ENCODE data around the gene TMEM238.
A peak's percentile ranks its signal among the peaks of the same experiment; 100 is the strongest.

Gene TMEM238

GRCh38 chr19:55376241-55376933 is 7.7 kb downstream of the TMEM238 start, which contains the start of gene TMEM190:
Gene TMEM190 (plus strand): TSS chr19:55376826. CDS start chr19:55376854, 28 bp downstream.
- DNase-seq (ENCODE audit: low read depth, low spot score), result no peak
- in situ Hi-C loops (cut with HindIII; ENCODE audit: low sequenced_read_pairs), result no loop called here
- no peak within 1 kb of the TSS for H3K4me3 ChIP-seq (ENCODE audit: low read depth, low read length)
- no peak for TF ChIP-seq CTCF (IDR thresholded peaks at IDR 0.05; ENCODE audit: low read depth, low read length)

GRCh38 chr19:55373993-55374757 is 9.9 kb downstream of the TMEM238 start:
- H3K4me3 ChIP-seq (ENCODE audit: low read depth, low read length), result no peak overlapping the region
- DNase-seq (ENCODE audit: low read depth, low spot score), result peak; percentile 44
- no peak for TF ChIP-seq CTCF (IDR thresholded peaks at IDR 0.05; ENCODE audit: low read depth, low read length)
- in situ Hi-C loops (cut with HindIII; ENCODE audit: low sequenced_read_pairs), result no loop called here

- TF ChIP-seq CTCF (IDR thresholded peaks at IDR 0.05; ENCODE audit: low read depth, low read length), result no peak
- in situ Hi-C loops (cut with HindIII; ENCODE audit: low sequenced_read_pairs), result no loop called here
Measured at GRCh38 chr19:55373306-55373992, 10.6 kb downstream of the TMEM238 start.

DNA sequence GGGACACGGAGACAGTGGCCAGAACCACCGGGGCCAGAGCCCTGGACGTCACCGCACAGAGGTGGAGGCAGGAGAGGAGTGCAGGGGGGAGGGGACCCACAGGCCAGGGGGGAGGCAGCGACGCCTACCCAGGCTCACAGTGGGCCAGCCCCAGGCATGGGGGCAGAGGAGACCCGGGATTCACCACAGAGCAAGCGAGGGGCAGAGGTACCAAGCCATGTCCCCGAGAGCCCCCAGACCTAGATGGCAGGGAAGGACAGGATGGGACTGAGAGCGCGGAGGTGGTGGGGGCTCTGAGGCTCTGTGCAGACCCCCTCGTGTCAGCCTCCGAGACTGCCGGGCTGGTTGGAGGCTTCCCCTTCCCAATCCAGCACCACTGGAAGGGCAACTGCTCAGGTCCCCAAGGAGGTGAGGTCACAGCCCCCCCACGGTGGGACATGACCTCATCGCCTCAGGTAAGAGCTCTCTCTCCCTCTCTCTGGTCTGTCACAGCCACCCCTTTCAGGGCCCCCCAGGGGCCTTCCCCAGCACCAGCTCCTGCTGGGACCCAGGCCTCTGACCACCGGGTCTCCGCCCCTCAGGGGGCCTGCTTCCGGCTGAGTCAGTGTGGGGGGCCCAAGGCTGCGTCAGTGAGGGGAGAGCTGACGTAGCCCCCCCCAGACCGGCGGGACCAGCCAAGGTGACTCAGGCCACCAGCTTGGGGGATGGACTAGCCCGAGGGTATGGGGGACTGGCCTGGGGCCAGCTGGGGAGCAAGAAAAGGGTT is 11.6 kb downstream of the TMEM238 start:
- in situ Hi-C loops (cut with HindIII; ENCODE audit: low sequenced_read_pairs), result no loop called here
- TF ChIP-seq CTCF (IDR thresholded peaks at IDR 0.05; ENCODE audit: low read depth, low read length), result no peak
- peak; percentile 70 for DNase-seq (ENCODE audit: low read depth, low spot score)
- H3K4me3 ChIP-seq (ENCODE audit: low read depth, low read length), result no peak overlapping the region

More at GRCh38 chr19:55373306-55373992, 10.6 kb downstream of the TMEM238 start:
- no peak overlapping the region for H3K4me3 ChIP-seq (ENCODE audit: low read depth, low read length)
- DNase-seq (ENCODE audit: low read depth, low spot score), result no peak

DNA sequence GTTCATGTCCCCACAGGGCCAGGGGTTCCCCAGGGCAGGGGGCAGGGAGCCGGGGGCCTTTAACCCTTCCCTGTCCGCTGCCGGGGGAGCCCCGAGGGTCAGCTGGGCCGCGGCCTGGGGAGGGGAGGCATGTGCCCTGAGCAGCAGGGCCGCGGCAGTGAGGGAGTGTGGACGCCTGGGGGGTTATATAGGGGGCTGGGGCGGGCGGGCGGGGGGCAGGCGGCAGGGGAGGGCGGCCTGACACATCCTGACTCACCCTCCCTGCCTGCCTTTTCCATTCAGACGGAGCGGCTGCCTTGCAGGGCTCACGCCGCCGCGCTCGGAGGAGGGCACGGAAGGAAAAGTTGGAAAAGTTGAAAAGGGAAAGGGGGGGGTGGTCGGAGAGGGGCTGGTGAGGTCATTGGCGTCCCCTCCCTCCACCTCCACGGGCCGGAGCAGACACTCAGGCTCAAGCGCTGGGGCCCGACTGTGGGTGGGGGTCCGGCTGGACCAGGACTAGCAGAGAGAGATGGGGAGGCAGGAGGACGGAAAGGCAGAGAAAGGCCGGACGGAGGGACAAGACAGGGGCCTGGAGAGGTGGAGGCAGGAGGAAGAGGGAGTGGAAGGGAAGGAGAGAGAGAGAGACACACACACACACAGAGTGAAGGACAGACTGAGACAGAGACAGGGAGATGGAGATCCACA is 13.6 kb downstream of the TMEM238 start, which contains the start of gene IL11:
TSS of gene IL11 (minus strand) at position 159 of the 684 bp plus-strand sequence. CDS start at position 6, 153 bp downstream.
- peak; percentile 57 for DNase-seq (ENCODE audit: low read depth, low spot score)
- in situ Hi-C loops (cut with HindIII; ENCODE audit: low sequenced_read_pairs), result no loop called here
- H3K4me3 ChIP-seq (ENCODE audit: low read depth, low read length), result peak within 1 kb of the TSS; percentile 64
- TF ChIP-seq CTCF (IDR thresholded peaks at IDR 0.05; ENCODE audit: low read depth, low read length), result no peak
